Right lung (tissue), 5 donors: ENCODE measurements around the gene C19orf33. TPM values are rescaled to one million over a fixed set of nuclear protein-coding genes. Genes with fewer than 3 reads are reported as not detected.
A peak's percentile ranks its signal among the peaks of the same experiment; 100 is the strongest.

Experiments used
- DNase-seq, 2 donors: peaks; one replicate each; pipeline ENCODE4 v3.0.0-alpha.2; 2013
- polyA plus RNA-seq, 5 donors: library from polyadenylated mRNA; unstranded; fragments of 120-200 nt; gene quantifications; one replicate each; pipeline versions ENCODE4 v1.2.1 to v1.2.3, GENCODE V29; 2013; ENCODE audit warnings: inconsistent platforms in 1 of 5, low replicate concordance in 1 of 5; ENCODE audit not compliant: insufficient read length in 5 of 5, insufficient read depth in 1 of 5

Gene C19orf33
- polyA plus RNA-seq, 5 donors, result 13.1 to 39.2 (median 18.5) TPM

DNA sequence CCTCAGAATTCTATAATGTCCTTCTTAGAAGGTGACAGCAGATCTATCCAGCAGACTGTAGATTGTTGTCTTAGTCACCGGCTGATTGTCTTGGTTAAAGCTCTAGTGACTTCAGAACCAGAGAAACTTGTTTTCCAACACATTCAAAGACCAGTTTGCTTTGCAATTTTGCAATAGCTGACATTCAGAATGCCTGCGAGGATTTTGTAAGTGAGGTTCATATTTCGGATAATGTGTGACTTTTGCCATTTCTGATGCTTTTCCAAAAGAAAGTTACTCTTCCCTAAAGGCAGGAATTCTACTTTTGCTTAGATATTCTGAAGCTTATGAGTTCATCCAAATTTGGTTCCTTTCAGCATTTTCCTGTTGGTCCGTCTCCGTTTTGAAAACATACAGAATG, 26.5 kb upstream of the C19orf33 start:
- DNase-seq, result no peak

DNA sequence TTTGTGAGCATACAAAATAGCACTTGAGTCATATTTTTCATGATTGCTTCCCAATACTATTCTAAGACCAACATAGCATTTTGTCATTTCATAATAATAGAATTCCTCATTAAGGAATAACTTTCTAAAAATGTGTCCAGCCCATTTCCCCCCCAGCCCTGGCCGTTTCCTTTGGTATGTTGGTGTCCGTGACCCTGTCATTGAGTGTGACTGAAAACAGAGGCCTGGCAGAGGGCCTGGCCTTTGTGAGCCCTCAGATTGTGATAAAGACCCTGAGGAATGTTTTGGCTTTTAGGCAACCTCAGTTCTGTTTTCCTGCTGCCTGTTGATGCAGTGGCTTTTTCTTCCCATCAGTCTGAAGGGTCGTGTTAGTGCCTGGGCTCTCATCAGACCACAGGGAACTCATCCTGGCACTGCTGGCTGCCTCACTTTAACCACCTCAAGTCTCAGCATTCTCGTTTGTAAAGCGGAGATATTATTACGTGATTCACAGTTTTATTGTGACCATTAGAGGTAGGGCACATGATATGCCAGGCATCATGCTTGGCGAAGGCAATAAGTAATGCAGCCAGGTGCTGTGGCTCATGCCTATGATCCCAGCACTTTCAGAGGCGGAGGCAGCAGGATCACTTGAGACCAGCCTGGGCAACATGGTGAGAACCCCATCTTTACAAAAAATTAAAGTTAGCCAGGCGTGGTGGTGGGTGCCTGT, 25.9 kb upstream of the C19orf33 start:
- DNase-seq, result peak; percentile 83 to 85

GRCh38 chr19:38278751-38279150, 25.3 kb upstream of the C19orf33 start:
- no peak for DNase-seq

GRCh38 chr19:38280030-38280921, 23.8 kb upstream of the C19orf33 start:
- no peak for DNase-seq

GRCh38 chr19:38281811-38282566, 22.1 kb upstream of the C19orf33 start:
- no peak for DNase-seq

DNA sequence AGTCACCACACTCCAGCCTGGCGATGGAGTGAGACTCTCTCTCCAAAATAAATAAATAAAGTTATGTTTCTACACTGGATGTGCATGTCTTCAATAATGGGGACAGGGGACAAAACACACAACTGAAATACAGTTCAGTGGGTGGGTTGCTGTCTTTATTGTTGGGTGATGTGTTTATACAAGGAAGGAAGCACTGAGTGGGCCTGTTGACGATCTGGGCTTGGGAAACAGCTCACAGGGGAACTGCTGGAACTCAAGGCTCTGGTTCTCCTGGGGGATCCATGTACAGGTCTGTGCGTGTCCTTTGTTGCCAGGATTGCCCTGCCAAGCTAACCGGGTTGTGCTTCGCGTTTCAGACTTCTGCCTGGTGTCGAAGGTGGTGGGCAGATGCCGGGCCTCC, 20.8 kb upstream of the C19orf33 start:
- DNase-seq, result no peak

GRCh38 chr19:38284422-38284821, 19.6 kb upstream of the C19orf33 start:
- DNase-seq, result no peak

- DNase-seq, result no peak
Measured at GRCh38 chr19:38285567-38285966, 18.5 kb upstream of the C19orf33 start.

- no peak for DNase-seq
Measured at GRCh38 chr19:38287604-38288003, 16.4 kb upstream of the C19orf33 start.

GRCh38 chr19:38288123-38288855, 15.8 kb upstream of the C19orf33 start:
- no peak for DNase-seq

GRCh38 chr19:38289955-38290354, 14.1 kb upstream of the C19orf33 start:
- no peak for DNase-seq

- DNase-seq, result no peak
Measured at GRCh38 chr19:38290631-38291147, 13.4 kb upstream of the C19orf33 start.

GRCh38 chr19:38291855-38292254, 12.2 kb upstream of the C19orf33 start:
- DNase-seq, result no peak

DNA sequence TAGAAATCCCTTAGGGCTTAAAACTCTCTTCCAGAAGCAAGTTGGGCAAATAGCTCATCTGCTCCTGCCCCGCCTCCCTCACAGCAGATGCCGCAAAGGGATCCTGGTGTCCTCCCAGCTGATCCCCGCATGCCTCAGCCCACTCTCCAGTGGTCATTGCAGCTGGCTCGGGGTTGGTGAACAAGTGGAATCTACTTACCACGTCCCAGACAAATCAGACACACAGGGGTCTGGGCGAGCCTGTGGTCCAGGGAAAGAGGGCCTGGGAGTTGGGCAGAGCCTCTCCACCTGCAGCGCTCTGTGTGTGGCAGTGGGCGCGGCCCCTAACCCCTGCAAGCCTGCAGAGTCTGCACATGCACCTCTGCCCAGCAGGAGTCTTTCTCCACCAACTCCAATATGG, 10.8 kb upstream of the C19orf33 start:
- no peak for DNase-seq

DNA sequence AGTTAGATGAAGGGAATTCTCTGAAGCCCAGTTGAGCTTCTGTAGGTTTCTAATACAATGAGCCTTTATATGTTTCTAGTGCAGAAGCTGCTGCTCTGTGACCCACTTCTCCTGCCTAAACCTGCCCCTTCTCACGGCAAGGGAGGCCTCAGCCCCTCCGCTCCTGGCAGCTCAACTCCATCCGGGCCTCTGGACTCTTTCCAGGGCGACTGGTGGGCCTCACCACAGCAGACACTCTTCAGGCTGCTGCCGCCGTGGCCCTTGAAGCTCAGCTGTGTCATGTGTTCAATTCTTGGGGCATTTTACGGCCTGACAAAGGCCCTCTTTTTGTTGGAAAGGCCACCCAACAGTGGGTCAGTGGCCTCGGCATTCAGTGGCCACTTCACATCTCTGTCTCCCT, 10.0 kb upstream of the C19orf33 start:
- DNase-seq, result no peak

GRCh38 chr19:38298821-38299680, 5.0 kb upstream of the C19orf33 start:
- no peak for DNase-seq

DNA sequence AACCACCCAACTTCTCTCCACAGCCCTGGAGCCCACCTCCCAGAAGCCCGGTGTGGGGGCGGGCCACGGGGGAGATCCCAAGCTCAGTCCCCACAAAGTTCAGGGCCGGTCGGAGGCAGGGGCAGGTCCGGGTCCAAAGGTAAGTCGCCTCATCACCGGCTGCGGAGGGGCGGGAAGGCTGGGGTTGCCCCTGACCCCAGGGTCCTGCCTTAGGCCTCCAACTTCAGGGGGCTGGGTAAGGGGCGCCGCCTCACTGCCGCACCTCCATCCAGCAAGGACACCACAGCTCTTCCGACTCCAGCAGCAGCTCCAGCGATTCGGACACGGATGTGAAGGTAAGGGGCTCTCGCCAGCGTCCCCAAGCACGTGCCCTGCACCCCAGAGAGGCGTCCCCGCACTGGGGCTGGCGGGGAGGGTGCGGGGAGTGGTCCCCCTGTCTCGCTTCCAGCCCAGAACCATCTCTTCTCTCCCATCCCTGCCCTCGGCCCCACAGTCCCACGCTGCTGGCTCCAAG, 358 bp downstream of the C19orf33 start:
- no peak for DNase-seq

- peak; percentile 34 to 63 for DNase-seq
Measured at GRCh38 chr19:38304866-38305429, 897 bp downstream of the C19orf33 start.

DNA sequence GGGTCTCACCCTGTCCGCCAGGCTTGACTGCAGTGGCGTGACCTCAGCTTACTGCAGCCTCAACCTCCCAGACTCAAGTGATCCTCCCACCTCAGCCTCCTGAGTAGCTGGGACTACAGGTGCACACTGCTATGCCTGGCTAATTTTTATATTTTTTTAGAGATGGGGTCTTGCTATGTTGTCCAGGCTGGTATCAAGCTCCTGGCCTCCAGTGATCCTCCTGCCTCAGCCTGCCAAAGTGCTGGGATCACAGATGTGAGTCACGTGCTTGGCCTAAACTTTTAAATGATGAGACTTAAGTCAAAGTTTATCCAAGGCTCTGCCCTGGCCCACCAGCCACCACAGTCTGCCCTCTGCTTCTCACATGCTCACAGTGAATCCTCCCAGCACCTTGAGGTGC, 2.2 kb downstream of the C19orf33 start:
- no peak for DNase-seq

DNA sequence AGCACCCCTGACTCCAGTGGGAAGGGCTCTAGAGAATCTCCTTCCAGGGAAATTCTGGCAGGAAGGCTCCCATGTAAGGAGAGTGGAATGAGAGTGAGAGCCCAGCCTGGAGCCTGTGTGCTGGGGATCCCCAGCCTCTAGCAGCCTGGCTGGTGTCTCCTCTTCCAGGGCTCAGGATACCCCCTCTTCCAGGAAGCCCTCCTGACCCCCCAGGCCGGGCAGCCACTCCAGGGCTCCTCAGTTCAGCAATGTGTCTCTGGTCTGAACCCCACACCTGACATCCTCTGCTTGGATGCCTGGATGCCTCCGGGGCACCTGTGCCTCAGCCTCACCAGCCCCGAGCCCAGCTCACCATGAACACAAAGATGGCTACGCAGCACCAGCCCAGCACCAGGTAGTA, 3.0 kb downstream of the C19orf33 start:
- no peak for DNase-seq
